Amygdala (tissue), 56 donors: ENCODE data around the gene SLC48A1.
A peak's percentile ranks its signal among the peaks of the same experiment; 100 is the strongest.

Experiments
- DNase-seq, 56 donors: peaks; one replicate each; lab custom pipeline; 2025; lab: John Stamatoyannopoulos, UW

Gene SLC48A1

DNA sequence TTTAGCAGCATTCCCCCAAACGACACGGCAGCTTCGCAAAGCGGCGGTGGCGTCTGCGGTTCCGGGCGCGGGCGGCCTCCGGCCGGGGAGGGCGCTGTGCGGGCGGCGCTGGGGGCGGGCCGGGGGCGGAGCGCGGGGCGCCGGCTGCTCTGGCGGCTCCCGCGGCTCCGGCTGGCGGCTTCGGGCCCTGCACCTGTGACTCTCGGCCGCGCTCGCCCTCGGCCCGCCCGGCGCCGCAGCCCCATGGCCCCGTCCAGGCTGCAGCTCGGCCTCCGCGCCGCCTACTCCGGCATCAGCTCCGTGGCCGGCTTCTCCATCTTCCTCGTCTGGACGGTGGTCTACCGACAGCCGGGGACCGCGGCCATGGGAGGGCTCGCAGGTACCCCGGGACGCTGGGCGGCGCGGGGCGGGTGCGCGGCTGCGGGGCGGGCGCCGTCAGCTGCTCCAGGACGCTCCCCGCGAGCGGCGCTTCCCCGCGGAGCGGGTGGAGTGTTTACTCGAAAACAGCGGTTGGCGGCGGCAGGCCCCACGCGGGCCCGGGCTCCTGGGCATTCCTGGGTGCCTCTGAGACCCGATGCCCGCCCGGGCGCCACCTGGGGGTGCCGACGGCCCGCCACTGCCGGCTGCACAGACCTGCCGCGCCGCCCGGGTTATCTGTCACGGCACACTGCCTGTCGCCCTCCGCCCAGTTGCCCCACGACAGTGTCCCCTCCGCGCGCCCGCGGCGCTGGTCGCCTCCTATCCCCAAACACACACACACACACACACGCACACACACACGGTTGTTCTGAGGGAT is at the start of gene SLC48A1:
Gene SLC48A1 (plus strand): TSS at position 177 of the 796 bp plus-strand sequence. CDS start 67 bp downstream, at position 244.
- peak in 48 of 56 donors; percentile 25 to 82 (median 58) for DNase-seq

DNA sequence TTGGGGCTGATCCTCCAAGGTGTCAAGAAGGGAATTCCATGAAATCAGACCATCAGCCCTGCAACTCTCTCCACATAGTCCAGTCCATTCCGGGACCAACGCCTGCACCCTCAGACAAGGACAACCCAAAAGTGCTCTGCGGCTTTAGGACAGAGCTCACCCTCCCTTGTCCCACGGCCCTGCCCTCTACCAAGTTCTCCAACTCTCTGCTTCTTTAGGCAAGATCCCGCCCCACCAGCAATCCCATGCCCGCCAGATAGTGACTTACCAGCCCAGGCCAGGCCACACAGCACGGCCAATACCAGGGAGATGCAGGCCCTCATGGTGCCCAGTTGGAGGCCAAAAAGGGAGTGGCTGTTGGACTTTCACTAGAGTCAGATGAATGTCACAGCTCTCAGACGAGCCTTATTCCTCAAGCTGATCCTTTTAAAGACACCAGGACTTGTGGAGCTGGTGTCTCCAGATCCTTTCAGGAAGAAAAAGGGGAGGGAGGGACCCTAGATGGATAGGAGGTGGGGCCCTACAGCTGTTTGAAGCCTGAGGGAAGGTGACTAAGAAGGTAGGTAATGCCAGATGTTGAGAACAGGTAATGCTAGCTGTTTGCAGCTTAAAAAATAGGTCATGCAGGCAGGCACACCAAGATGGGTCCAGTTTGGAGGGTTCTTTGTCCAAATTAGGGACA is 47.8 kb upstream of the SLC48A1 start, which contains the start of gene ENDOU:
Gene ENDOU (minus strand): TSS at position 400 of the 682 bp plus-strand sequence. CDS start 77 bp downstream, at position 323.
- no peak for DNase-seq

DNA sequence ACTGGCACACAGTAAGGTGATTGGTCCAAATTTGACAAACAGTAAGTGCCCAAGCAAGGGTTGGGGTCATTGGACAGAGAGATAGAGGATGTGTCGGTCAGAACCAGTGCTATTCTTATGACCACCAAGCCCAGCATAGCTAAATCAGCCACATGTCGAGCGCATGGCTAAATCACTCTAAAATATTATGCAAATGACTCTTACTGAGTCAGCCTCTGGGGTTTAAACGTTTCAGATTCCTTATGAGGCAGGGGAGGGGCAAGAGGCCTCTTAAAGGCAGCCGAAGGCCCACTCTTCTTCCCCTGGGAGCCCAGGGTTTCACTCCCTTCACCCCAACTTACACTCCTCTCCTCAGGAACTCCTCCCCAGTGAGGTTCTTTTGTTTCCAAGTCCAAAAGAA is 47.1 kb upstream of the SLC48A1 start:
- DNase-seq, result no peak

GRCh38 chr12:47729233-47729632 is 43.8 kb upstream of the SLC48A1 start:
- no peak for DNase-seq

GRCh38 chr12:47730341-47730744 is 42.7 kb upstream of the SLC48A1 start:
- no peak for DNase-seq

DNA sequence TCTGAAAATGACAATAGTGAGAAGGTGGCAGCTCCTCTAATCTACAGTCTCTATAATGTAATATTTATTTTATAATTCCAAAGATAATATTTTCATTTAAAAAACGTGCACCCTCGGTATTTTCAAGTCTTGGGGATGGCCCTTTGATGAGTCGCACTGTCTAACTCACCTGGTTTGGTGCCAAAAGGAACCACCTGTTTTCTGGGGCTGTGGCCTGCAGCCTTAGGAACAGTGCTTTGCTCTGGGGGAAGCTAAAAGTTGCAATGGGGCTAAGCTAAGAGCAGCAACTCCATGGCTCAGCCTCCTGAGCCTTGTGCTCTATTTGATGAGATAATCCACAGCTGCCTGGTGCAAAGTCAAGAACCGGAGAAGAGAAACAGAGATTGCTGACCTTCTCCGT is 41.3 kb upstream of the SLC48A1 start:
- no peak for DNase-seq

DNA sequence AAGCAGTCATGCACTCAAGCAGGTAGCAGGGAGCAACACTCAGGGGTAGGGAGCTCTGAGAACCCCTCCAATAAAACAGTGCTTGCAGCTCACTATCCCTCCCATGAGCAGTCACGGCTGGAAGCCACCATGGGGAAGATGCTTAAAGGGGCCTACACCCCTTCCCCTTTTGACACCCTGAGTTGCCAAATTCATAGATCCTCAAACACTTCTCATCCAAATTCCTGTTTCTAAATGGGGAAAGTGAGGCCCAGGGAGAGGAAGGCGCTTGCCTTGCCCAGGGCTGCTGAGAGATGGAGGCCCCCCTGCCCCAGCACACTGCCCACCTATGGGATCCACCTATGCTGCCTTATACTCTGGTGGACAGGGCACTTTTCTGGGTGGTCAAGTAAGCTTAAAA is 40.5 kb upstream of the SLC48A1 start:
- no peak for DNase-seq

DNA sequence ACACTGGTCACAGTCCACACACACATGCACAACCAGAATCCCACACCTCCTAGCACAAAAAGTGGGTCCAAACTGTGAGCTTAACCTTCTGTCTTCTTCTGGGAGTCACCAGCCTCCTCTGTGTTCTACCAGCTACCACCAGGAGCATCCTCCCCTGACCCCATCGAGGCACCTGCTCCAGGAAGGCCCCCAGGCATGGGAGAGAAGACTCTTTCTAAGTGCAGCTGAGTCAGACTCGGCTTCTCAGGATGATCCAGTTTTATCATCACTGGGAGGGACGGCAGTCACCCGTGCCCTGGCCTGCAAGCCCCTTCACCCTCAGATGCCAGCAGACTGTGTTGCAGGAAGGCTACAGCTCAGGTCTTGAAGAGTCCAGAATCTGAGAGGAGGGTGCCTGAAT is 39.9 kb upstream of the SLC48A1 start:
- no peak for DNase-seq

GRCh38 chr12:47734725-47735480 is 38.1 kb upstream of the SLC48A1 start:
- peak in 39 of 56 donors; percentile 10 to 79 (median 46) for DNase-seq

DNA sequence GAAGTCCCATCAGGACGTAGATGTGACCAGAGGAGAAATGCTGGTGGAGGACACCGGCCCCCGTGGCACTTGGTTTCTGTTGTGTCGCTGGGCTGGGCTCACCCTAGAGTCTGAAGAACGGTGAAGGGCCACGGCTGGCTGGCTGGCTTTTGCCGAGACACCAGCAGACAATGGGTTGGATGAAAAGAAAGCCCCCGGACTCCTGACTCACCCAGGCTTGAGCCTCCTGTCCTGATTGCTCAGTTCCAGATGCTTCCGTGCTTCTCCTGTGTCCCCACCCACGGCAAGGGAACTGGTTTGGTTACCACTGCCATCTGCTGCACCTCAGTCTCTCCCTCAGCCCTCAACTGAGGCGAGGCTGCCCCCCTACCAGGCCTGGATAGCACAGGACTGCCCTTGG is 37.4 kb upstream of the SLC48A1 start:
- DNase-seq, result no peak

- no peak for DNase-seq
Observed at GRCh38 chr12:47736216-47736615, 36.8 kb upstream of the SLC48A1 start.

DNA sequence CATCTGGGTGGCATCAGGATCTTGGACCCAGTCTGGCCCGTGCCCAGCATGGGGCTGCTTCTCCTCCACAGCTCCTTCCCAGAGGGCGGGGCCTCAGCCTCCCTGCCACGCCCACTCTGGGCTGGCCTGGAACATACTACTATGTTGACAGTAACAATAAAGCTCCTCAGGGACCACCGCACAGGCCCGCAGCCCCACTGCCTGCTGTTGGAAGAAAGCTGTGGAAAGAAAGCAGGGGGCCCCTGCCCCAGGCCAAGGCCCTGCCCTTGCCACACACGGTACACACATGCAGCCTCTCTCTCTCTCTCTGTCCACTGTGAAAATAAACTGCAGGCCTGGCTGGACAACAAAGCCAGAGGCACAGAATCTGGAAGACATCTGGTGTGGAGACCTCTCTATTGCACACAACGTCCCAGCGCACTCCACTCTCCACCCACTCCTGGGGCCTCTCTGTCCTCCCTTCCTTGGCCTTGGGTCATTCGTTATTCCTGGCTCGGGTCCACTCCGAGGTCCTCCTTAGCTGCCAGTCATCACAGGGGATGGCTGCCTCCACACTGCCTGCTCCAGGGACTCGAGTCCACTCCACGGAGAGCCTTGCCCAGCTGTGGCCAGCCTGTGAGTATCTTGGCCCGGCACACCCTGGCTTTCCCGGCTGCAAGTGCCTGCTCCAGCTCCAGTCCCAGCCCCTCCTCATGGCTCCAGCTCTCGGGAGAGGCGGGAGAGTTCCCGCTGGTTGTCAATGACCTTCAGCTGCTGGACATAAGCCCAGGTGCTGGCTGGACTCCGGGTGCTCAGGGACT is 36.0 kb upstream of the SLC48A1 start:
- peak in 52 of 56 donors; percentile 35 to 91 (median 76) for DNase-seq

DNA sequence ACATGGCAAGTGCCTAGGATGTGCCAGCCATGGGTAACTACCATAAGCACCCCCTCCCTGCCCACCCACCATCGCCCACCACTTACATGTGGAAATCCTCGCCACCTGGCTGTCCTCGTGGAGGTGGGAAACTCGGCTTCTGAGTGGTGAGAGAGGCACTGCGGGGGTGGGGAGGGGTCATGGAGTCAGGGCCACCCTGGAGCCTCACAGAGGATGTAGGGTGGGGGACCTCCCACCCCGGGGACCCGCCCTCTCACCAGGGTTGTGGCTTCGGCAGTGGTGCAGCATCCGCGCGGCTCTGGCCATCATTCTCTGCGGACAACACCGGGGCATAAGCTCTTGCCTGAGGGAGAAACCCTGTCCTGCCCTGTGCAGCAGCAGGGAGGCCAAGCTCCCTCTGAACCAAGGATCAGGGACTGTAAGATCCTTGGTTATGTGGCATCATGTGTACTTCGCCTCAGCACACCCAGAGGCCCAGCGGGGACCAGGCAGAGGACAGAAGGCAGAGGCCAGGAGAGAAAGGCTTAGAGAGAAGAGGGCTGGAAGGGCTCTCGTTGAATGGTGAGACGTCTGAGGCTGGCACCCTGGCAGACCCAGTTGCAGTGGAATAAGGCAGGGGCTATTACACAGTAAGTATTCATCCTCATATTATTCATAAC is 35.0 kb upstream of the SLC48A1 start:
- DNase-seq, result no peak

DNA sequence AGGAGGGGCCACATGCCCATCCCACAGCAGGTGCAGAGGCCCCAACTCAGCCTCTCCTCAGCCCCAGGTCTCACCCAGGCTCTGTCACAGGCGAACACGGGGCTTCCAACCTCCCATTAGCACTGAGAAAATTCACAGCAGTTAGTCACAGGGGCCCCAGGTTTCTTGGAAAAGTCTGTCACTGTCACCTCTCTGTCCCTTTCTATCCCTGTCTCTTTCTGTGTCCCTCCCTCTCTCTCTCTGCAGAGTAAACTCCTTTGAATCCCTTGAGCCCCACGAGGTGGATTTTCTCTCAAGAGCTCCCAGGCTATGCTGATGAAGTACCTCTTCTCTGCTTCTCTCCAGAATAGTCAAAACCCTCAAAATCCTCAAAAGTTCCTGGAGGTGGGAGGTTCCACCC is 33.7 kb upstream of the SLC48A1 start:
- no peak for DNase-seq

DNA sequence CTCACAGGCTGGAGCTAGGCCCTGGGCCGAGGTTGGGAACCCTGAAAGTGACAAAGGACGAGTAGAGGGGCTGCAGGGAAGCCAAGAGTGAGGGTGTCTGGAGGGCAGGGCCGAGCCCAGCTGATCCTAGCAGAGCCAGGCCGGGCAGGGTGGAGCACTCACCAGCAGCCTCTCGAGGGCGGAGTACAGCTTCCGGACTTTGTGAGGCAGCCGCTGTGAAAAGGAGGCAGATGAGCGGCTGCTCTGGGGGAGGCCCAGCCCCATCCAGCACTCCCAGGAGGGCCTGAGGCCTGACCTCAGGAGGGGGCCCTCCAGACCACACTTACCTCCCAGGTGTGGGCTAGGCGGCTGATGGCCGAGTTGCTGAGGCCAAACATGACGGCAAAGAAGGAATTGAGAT is 33.1 kb upstream of the SLC48A1 start:
- no peak for DNase-seq

DNA sequence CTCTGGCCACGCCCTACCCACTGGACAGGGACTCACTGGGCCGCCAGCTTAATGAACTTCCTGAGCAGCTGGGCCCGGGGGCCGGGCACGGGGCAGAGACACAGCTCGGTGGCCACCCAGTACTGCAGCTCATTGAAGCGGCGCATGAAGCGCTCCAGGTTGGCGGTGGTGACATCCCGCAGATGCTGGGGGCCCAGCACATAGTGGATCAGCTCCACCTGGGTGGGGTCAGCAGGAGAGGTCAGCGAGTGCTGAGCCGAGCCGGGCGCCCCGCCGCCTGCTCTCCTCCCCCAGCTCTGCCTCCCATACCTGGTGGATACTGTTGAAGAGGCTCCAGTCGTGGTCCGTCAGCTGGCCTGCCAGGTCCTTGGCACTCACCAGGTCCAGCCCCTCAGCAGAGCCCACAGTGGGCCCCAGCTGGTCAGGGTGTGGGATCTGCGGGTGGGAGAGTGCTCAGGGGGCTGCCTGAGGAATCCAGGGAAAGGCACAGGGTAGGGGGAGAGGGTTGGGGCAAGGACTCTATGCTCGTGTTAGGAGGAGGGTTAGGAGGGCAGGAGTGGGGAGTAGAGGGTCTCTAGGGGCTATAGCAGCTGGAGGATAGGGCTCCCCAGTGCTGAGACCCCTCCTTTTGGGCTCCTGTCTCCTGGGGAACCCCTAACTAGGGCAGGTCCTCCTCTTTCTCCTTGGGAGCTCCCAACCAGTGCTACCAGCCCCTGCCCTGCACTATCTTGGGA is 32.3 kb upstream of the SLC48A1 start:
- peak in 6 of 56 donors; percentile 16 to 65 (median 24) for DNase-seq

- peak; percentile 56 to 98 (median 90) for DNase-seq
Observed at GRCh38 chr12:47741340-47741703, 31.7 kb upstream of the SLC48A1 start.

DNA sequence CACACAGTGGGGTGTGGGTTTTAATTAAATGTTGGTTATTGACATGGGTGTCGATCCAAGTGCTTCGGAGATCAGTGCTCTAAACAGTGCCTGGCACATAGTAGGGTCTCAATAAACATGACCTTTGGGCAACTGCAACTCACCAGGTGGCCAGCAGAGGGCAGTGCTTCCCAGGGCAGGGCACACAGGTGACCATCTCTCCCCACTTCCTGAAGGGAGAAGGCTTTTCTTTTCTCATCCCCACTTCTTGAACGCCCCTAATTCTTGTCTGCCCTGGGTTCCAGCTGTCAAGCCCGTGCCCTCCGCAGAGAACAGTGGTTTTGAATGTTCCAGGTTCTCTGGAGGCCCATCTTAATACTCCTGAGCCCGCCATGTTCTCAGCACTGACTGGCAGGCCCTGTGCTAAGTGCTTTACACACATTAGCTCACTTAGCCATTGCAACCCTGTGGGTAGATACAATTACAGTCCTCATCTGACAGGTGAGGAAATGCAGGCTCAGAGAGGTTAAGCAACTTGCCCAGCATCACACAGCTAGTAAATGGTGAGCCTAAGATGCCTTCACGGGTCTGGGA is 30.7 kb upstream of the SLC48A1 start:
- peak in 12 of 56 donors; percentile 10 to 46 (median 24) for DNase-seq
